IPS-11a (cell line): ENCODE measurements around the gene NFKB2.

ENCODE experiments used
- H3K4me3 ChIP-seq: one replicate; pipeline ENCODE4 v1.5.1; 2013; ENCODE audit warnings: low read depth, low read length, control low read depth

NFKB2 gene

DNA sequence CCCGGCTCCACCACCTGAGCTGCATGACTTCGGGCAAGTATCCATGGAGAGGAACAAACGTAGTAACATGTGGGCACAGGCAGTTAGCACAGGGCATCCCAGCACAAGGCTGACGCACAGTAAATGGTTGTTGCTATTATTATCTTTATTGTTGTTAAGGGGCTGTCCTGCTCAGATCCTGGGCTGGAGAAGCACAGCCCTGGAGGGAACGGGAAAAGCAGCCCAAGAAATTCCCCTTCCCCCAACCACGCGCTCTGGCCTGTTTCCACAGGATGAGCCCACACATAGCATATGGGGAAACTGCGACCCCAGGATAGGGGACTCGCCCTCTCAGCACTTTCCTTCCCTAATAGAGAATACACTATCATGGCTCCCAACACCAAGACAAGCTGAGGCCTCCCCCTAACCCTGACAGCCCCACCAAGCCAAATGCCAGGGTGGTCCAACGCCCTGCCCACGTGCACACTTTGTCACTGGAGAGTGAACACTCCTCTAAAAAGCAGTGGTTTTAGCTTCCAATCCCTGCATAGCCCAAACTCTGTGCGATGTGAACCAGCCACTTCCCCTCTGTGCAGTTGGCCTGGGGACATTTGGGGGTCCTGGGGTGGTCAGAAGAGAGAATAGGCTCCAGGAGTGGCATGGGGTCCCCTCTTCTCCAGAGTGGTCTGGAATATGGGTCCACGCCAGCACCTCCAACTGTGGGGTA, 12.1 kb downstream of the NFKB2 start:
- H3K4me3 ChIP-seq = no peak overlapping the region

DNA sequence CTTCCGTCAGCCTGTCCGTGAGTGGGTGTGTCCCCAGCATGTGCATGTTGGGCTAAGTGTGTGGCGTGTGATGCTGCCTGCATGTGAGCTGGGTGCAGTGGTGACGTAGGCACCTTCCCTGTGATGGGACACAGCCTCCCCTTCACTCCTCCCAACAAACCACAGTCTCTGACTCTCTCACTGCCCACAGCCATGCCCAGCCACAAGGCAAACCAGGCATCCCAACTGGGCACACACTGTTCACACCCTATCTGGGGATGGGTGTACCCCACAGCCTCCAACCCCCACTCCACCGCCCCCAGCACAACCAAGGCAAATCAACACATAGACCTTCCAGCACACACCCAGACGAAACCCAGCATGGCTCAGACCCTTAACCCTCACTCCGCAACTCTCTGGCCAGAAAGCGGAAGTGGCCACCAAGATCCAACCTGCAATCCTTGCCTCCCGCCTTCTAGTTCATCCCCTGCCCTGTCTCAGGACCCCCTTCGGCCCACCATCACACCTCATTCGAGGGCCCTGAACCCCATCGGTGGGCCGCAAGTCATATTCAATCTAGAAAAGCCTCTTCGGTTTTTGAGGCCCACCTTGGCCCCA, 12.7 kb downstream of the NFKB2 start:
- no peak overlapping the region for H3K4me3 ChIP-seq

- H3K4me3 ChIP-seq = peak overlapping the region; percentile 27
Measured at GRCh38 chr10:102408728-102409603, 13.5 kb downstream of the NFKB2 start.

DNA sequence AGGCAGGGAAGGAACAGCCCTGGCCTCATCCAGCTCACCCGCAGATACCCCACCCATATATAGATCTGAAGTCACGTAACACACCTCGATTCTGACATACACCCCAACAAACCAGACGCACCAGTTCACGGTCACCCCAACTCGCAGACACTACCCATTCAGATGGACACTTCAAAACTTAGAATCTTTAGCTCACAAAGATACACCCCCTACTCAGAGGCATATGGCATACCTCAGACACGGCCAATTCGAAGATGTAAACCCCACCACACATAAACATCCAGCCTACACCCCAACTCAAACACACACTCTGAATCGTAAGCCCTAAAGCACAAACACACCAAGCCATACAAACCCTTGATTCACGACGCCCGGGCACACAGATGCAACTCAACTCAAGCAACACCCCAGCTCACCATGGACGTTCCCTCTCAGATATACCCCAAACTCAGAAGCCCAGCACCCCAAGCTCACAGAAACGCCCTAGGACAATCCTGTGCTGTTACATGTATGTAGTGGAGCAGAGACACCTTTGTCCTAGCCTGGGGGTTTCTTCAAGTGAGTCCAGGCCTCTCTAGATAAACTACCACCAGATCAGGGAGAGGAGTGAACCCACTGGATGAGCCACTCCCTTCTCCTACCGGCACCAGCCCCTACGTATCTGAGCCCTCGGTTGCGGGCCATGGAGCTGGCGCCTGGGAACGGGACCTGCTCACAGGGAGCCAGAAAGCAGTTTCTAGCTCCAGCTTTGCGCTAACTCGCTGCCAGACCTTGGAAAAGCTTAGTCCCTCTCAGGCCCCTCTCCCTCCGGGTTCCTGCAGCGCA, 14.3 kb downstream of the NFKB2 start:
- peak overlapping the region; percentile 41 for H3K4me3 ChIP-seq

DNA sequence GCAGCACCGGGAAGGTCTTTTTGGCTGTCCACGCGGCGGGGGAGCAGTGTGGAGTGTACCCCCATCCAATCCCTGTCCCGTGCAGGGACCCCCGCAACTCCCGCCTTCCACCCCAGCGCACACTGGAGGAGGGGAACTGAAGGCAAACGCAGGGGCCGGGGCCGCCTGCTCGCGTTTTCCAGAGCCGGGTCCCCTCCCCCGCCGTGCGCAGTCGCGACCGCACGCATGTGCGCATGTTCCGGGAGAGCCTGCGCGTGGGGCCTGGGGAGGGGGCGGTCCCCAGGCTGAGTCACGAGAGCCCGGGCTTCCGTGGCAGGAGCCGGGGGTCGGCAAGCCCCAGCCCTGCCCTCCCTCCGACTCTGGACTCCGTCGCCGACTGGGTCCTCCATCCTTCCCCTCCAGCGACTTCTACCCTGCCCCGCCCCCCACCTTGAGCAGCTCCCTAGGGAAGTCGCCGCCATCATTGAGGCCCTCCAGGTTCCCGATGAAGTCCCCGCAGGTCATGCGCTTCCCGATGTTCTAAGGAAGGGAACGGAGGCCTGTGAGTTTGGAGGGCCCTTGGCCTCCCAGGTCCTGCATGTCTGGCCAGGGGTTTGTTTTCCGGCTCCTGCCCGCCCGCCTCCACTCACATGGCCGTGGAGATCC, 15.0 kb downstream of the NFKB2 start:
- peak overlapping the region; percentile 41 for H3K4me3 ChIP-seq

GRCh38 chr10:102411341-102412255, 16.1 kb downstream of the NFKB2 start:
- H3K4me3 ChIP-seq = peak overlapping the region; percentile 41

DNA sequence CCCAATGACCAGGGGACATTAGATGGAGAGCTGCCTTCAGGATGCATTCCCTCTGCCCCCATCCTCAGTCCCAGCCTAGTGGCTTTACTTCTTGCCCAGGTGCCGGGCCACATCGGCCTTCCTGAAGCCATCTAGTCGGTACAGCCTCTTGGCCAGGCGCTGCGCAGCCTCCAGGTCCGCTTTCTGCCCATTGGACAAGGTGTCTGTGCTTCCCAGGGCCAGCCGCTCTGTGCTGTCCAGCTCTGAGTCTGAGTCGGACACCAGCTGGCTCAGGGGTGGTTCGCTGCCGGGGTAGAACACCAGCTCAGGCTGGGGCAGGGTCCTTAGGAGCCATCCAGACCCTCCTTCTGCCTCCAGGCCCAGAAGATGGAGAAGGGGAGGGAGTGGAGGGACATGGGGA, 16.8 kb downstream of the NFKB2 start:
- H3K4me3 ChIP-seq = no peak overlapping the region

GRCh38 chr10:102413053-102413705, 17.7 kb downstream of the NFKB2 start:
- H3K4me3 ChIP-seq = no peak overlapping the region

DNA sequence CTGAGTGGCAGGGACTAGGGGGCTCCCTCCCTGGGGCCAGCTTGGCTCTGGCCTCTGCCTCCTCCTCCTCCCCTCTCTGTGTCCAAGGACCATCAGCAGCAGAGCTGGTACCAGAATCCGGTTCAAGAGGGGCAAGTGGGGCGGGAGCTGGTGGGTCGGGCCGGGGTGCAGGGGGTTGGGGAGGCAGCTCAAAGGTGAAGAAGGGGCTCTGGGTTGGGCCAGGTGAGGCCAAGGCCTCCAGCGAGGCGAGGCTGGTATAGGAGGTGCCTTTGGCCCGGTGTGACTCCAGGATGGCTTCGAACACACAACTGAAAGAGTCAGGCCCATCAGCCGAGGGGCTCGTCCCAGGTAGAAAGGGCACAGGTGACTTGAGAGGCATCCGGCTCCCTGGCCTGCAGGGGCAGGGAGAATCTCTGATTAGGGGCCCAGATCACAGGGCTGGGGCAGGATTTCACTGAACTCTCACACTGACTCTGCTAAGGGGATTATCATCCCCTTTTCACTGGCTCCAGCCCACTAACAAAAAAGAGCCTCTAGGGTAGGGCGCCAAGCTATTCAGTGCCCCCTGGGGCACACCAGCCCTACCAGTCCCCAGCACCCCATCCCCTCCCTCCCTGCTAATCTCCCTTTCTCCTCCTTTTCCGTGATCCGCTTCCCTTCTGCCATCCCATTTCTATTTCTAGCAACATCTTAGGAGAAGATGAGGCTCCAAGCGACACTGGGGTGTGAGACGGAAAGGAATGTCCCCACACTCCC, 18.5 kb downstream of the NFKB2 start:
- no peak overlapping the region for H3K4me3 ChIP-seq

GRCh38 chr10:102414749-102415148, 19.2 kb downstream of the NFKB2 start:
- H3K4me3 ChIP-seq = no peak overlapping the region

DNA sequence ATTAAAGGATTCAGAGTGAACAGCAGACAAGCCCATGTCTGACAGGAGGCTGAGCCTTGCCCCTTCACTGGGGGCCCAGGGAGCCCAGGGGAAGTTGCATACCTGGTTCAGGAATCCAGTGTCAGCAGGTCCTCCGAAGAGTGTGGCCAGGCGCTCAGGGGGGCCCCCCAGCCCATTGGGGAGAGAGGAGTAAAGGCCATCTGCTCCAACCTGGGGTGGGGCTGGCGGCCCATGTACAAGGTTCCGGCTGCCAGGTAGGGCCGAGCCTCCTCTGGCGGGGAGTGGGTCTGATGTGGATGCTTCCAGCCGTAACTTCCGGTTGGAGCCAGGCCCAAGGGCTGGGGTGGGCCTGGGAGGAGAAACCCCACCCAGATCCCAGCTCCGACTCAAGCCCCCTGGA, 20.8 kb downstream of the NFKB2 start:
- H3K4me3 ChIP-seq = no peak overlapping the region

- no peak overlapping the region for H3K4me3 ChIP-seq
Measured at GRCh38 chr10:102416695-102417094, 21.2 kb downstream of the NFKB2 start.

DNA sequence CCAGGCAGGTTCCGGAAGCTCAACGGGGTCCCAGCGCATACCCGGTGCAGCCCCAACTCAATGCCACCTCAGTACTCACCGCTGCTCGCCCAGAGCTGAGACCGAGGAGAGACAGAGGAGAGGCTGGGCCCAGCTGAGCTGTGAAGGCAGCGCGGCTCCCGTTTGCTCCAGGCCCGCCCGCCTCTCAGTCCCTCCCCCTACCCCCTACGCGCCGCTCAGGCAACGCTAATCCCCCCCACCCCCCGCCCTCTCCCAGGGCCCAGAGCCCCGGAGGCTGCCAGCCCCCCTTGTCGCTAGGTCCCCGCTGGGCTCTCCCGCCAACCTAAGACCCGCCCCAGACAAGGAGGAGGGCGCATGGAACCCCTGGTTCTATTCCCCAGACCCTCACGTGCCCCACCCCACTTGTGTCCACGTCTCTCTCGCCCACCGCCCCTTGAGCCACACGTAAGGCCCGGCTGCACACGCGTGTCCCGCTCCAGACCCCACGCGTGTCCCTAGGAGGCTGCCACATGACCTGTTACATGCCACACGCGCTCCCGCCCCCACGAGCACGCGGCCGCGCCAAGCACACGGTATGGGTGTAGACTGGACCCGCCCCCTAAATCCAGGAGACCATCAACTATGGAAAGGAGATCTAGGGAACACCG, 23.2 kb downstream of the NFKB2 start, which contains the start of gene PSD:
PSD (minus strand) TSS at position 164 of the 647 bp plus-strand sequence. CDS start 1,747 bp downstream, outside the sequence.
- peak within 1 kb of the TSS; percentile 89 for H3K4me3 ChIP-seq

- peak overlapping the region; percentile 89 for H3K4me3 ChIP-seq
Measured at GRCh38 chr10:102419269-102420180, 24.0 kb downstream of the NFKB2 start.

DNA sequence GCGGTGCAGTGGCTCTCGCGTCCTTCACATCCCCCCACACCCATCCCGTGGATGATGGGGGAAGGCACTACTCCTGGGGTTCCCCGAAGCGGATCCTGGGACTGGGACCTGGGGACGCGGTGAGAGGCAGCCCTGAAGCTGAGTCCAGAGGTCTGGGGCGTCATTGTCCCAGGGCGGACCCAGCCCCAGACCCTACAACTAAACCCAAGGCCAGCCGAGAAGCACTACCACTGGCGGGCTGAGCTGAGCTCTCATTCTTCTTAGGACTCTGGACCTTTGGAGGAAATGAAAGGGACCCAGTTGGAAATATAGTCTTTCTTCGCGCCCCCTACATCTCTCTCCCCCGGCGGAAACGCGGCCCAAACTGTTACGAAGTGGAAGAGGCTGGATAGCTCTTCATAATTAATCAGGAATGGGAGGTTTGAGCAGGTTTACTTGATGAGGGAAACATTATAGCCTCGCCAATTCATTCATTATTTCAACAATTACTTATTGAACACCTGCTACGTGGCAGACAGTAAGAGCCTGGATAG, 24.7 kb downstream of the NFKB2 start:
- H3K4me3 ChIP-seq = peak overlapping the region; percentile 89
